Measurements from ENCODE around the gene NDST3.
"Not testable (repeated sequence)": the region's sequence is repeated elsewhere in the genome, so short reads cannot be mapped to it uniquely, and the experiment has no call there.

NDST3 gene

DNA sequence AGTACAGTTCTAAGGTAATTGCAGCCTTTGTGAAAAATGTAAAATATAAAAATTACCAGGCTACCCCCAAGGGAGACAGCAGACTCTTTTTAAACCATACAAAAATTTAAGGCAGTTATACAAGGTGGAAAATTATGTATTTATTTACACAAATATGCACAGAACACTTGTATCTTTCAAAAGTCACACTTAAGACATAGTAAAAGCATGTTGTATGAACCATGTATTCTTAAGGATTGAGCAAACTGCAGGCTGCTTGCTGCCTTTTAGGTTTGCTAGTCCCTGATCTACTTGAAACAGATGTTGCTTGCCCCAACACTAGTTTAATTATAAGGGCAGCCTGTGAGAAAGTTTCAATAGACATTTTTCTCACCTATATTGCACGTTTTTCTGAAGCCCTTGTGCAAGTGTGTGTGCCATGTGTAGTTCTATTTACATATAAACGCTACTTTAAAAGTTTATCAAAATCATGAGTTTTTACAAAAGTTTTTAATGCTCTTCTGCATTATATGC lies 245.7 kb downstream of the NDST3 start:
- TF ChIP-seq GATA1 (IDR thresholded peaks at IDR 0.05; ENCODE audit: low read depth, low read length) (no peak), POLR2A (IDR thresholded peaks at IDR 0.05; ENCODE audit: low read length) (no peak)
- peak; percentile 17 to 29 for DNase-seq

GRCh38 chr4:118280501-118281218 lies 246.4 kb downstream of the NDST3 start:
- no peak for TF ChIP-seq GATA1 (IDR thresholded peaks at IDR 0.05; ENCODE audit: low read depth, low read length)
- peak; percentile 64 for TF ChIP-seq POLR2A (IDR thresholded peaks at IDR 0.05; ENCODE audit: low read length)
- peak; percentile 64 to 76 for DNase-seq

- DNase-seq, result peak; percentile 7
- TF ChIP-seq GATA1 (IDR thresholded peaks at IDR 0.05; ENCODE audit: low read depth, low read length) (no peak), POLR2A (IDR thresholded peaks at IDR 0.05; ENCODE audit: low read length) (peak; percentile 58)
Observed at GRCh38 chr4:118281611-118282442, 247.5 kb downstream of the NDST3 start.

DNA sequence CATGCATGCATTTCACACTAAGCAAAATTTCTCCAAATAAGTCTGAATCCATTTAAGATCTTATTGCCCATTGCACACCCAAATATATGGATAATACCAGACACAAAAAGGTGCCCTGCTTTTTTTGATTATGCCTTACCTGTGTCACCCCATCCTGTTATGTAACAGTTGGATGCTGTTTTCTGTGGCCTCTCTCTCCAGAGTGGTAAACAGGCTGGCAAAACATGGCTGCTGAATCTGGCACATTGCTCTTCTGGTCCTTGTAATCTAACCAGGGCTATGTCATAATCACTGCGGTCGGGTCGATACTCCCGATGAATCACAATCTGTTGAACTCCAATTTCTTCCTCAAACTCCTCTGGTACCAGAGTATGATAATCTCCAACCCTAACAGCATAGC lies 248.4 kb downstream of the NDST3 start:
- DNase-seq, result no peak
- no peak for TF ChIP-seq GATA1 (IDR thresholded peaks at IDR 0.05; ENCODE audit: low read depth, low read length)
- TF ChIP-seq POLR2A (IDR thresholded peaks at IDR 0.05; ENCODE audit: low read length), result no peak

- no peak for DNase-seq
- TF ChIP-seq POLR2A (IDR thresholded peaks at IDR 0.05; ENCODE audit: low read length), result no peak
- TF ChIP-seq GATA1 (IDR thresholded peaks at IDR 0.05; ENCODE audit: low read depth, low read length), result no peak
Observed at GRCh38 chr4:118284169-118284568, 249.9 kb downstream of the NDST3 start.

- no peak for DNase-seq
- no peak for TF ChIP-seq GATA1 (IDR thresholded peaks at IDR 0.05; ENCODE audit: low read depth, low read length)
- no peak for TF ChIP-seq POLR2A (IDR thresholded peaks at IDR 0.05; ENCODE audit: low read length)
Observed at GRCh38 chr4:118285931-118286330, 251.6 kb downstream of the NDST3 start.

DNA sequence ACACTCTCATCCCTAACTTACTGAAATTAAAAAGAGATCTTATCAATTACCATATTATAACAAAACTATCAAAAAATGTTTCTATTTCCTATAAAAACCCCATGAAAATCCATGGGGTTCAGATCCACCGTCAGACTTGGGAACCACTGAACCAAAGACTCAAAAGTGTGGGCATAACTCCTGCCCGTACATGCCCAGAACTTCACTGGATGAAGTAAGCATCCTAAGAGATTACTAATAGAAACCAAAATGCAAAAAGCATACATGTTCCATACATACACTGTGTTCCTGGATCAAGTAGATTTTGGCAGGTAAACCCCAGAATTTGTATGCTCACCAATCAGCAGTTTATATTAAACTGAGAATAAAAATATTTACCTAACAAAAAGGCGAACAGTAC lies 252.4 kb downstream of the NDST3 start:
- no peak for DNase-seq
- TF ChIP-seq GATA1 (IDR thresholded peaks at IDR 0.05; ENCODE audit: low read depth, low read length) (no peak), POLR2A (IDR thresholded peaks at IDR 0.05; ENCODE audit: low read length) (no peak)

GRCh38 chr4:118287711-118288451 lies 253.6 kb downstream of the NDST3 start:
- no peak for DNase-seq
- TF ChIP-seq GATA1 (IDR thresholded peaks at IDR 0.05; ENCODE audit: low read depth, low read length), result no peak
- no peak for TF ChIP-seq POLR2A (IDR thresholded peaks at IDR 0.05; ENCODE audit: low read length)

- no peak for DNase-seq
- TF ChIP-seq POLR2A (IDR thresholded peaks at IDR 0.05; ENCODE audit: low read length) (no peak), GATA1 (IDR thresholded peaks at IDR 0.05; ENCODE audit: low read depth, low read length) (no peak)
Observed at GRCh38 chr4:118289794-118290193, 255.5 kb downstream of the NDST3 start.

- TF ChIP-seq POLR2A (IDR thresholded peaks at IDR 0.05; ENCODE audit: low read length), result no peak
- TF ChIP-seq GATA1 (IDR thresholded peaks at IDR 0.05; ENCODE audit: low read depth, low read length), result no peak
- no peak for DNase-seq
Observed at GRCh38 chr4:118290951-118291350, 256.7 kb downstream of the NDST3 start.

- DNase-seq, result no peak
- no peak for TF ChIP-seq GATA1 (IDR thresholded peaks at IDR 0.05; ENCODE audit: low read depth, low read length)
- TF ChIP-seq POLR2A (IDR thresholded peaks at IDR 0.05; ENCODE audit: low read length), result no peak
Observed at GRCh38 chr4:118296729-118297128, 262.4 kb downstream of the NDST3 start.

- DNase-seq, result not testable (repeated sequence)
Observed at GRCh38 chr4:118299619-118300018, 265.3 kb downstream of the NDST3 start.

DNA sequence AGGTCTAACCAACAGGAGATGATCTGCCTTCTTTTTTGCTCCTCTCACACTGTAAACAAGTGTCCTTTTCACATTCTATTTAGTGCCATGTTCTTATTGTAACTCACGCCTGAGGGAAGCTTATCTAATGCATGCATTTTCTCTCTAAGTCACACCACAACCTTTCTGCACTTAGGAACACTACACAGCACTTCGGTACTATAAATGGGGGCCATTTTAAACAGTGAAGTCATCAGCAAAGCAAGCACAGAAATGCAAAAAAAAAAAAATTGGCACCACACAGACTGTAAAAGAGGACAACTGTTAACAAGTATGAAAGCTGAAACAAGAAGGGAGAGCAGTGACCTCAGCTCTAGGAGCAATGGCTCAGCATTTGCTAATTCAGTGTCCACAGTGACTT lies 273.4 kb downstream of the NDST3 start:
- no peak for TF ChIP-seq GATA1 (IDR thresholded peaks at IDR 0.05; ENCODE audit: low read depth, low read length)
- no peak for TF ChIP-seq POLR2A (IDR thresholded peaks at IDR 0.05; ENCODE audit: low read length)
- DNase-seq, result no peak
